Breast epithelium (tissue), 3 donors: ENCODE data around the gene CARM1.

Experiments
- CTCF ChIP-seq, 3 donors: fragments of 450-650 bp; IDR thresholded peaks; one replicate each; pipeline ENCODE4 v1.5.1; 2016 to 2017; ENCODE audit warnings: antibody characterized with exemption in 3 of 3, mild to moderate bottlenecking in 3 of 3, moderate library complexity in 3 of 3
- POLR2A ChIP-seq: fragments of 450-650 bp; IDR thresholded peaks from one replicate; pipeline ENCODE4 v1.6.1; 2016; ENCODE audit warnings: antibody characterized with exemption, mild to moderate bottlenecking, moderate library complexity

- TF ChIP-seq POLR2A, result no peak
- TF ChIP-seq CTCF (IDR thresholded peaks at IDR 0.05), result no peak
These were observed 49.4 kb downstream of the CARM1 start for GRCh38 chr19:10920781-10921180.
